CD4-positive, alpha-beta memory T cell (primary cell): ENCODE results near the gene OOSP3. TPM values are rescaled to one million over a fixed set of nuclear protein-coding genes. Genes with fewer than 3 reads are reported as not detected.

Source experiments
- CTCF ChIA-PET: fragments of 350-600 bp; sonication (Branson Sonifier 250); formaldehyde crosslinking; loops from one replicate; lab custom pipeline; 2021; ENCODE audit warnings: inconsistent platforms; ENCODE audit not compliant: partially characterized antibody; lab: Charles Lee
- POLR2A ChIA-PET: fragments of 350-600 bp; sonication (Branson Sonifier 250); formaldehyde crosslinking; loops from one replicate; lab custom pipeline; 2021; ENCODE audit not compliant: partially characterized antibody; lab: Charles Lee
- DNase-seq, 5 donors: peaks; one replicate each; pipeline versions ENCODE4 v3.0.0 to v3.0.0-alpha.2; 2020 to 2022; ENCODE audit warnings: mixed read lengths in 1 of 5
- H3K27ac ChIP-seq: one replicate; pipeline ENCODE4 v1.7.0; 2013; ENCODE audit warnings: low read depth, low read length
- H3K27me3 ChIP-seq: 2 replicates; pipeline ENCODE4 v1.7.0; 2013; ENCODE audit warnings: mild to moderate bottlenecking, low read length, moderate library complexity; ENCODE audit not compliant: insufficient read depth
- H3K36me3 ChIP-seq: 2 replicates; pipeline ENCODE4 v1.7.0; 2013; ENCODE audit warnings: mild to moderate bottlenecking, low read length, moderate library complexity; ENCODE audit not compliant: insufficient read depth
- H3K4me1 ChIP-seq: 2 replicates; pipeline ENCODE4 v1.7.0; 2013; ENCODE audit warnings: mild to moderate bottlenecking, low read length, moderate library complexity; ENCODE audit not compliant: insufficient read depth
- H3K4me3 ChIP-seq, 2 donors: one replicate each; pipeline ENCODE4 v1.7.0; 2013; ENCODE audit warnings: low read length in 2 of 2, mild to moderate bottlenecking in 1 of 2
- H3K9me3 ChIP-seq, 2 donors: one replicate each; pipeline ENCODE4 v1.7.0; 2013; ENCODE audit warnings: low read length in 2 of 2, control low read depth in 1 of 2; ENCODE audit not compliant: control insufficient read depth in 1 of 2
- H3K27ac Mint-ChIP-seq, 7 donors: one replicate each; pipeline ENCODE4 v1.8.0; 2020 to 2021; ENCODE audit warnings: mixed read lengths in 7 of 7, mild to moderate bottlenecking in 6 of 7, inconsistent platforms in 3 of 7, moderate library complexity in 3 of 7
- H3K27me3 Mint-ChIP-seq, 2 donors: one replicate each; pipeline ENCODE4 v1.8.0; 2020 to 2021; ENCODE audit warnings: mixed read lengths in 2 of 2
- H3K36me3 Mint-ChIP-seq, 2 donors: one replicate each; pipeline ENCODE4 v1.8.0; 2020 to 2021; ENCODE audit warnings: mixed read lengths in 2 of 2, inconsistent platforms in 1 of 2, mild to moderate bottlenecking in 1 of 2
- H3K4me1 Mint-ChIP-seq, 4 donors: one replicate each; pipeline ENCODE4 v1.8.0; 2020 to 2021; ENCODE audit warnings: mixed read lengths in 4 of 4, mild to moderate bottlenecking in 1 of 4
- H3K4me3 Mint-ChIP-seq, 8 donors: one replicate each; pipeline ENCODE4 v1.8.0; 2020 to 2021; ENCODE audit warnings: mixed read lengths in 8 of 8, mild to moderate bottlenecking in 7 of 8, moderate library complexity in 6 of 8, inconsistent platforms in 3 of 8
- H3K9me3 Mint-ChIP-seq, 8 donors: one replicate each; pipeline ENCODE4 v1.8.0; 2020 to 2021; ENCODE audit warnings: mixed read lengths in 8 of 8, mild to moderate bottlenecking in 5 of 8, inconsistent platforms in 3 of 8, moderate library complexity in 1 of 8
- intact Hi-C: fragments of 100-400 bp; cut with micrococcal nuclease; formaldehyde crosslinking; loops from one replicate; pipeline ENCODE4 v1.15.1; 2023
- polyA plus RNA-seq, 2 donors: library from polyadenylated mRNA; unstranded; fragments of 300-500 nt; fragmentation: Illumina TruSeq; gene quantifications; one replicate each; pipeline ENCODE4 v1.2.3, GENCODE V29; 2021
- total RNA-seq, 2 experiments: library from RNA; stranded (reverse); gene quantifications; one replicate each; pipeline ENCODE4 v1.2.3, GENCODE V29; 2021

The OOSP3 gene, protein sequence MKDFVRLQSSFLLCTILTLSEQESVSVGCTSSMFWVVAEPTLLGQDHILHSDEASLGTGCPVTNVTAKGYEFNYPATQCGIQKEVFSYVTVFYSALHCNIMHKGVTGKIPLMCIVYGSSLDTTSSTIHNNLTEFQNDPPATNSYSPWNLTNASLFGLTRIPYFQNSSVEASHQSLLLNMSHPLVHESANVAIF
- total RNA-seq (not detected), polyA plus RNA-seq (not detected)

DNA sequence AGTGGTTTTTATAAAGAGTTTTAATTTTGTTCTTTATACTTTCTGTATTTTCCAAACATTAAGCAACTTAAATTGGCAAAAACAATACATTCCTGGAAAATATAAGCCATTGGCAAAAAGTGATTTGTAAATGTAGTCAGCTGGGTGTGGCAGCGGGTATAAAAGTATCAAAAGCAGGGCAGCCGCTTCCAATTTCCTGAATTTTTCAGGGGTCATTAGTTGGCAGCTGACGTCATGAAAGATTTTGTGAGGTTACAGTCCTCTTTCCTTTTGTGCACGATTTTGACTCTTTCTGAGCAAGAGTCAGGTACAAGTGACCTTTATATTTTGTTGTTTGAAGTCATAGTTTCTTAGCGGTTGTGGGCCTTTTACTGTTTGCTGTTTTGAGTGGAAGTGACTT is at the start of gene OOSP3:
Gene OOSP3 (plus strand): TSS at position 208 of the 400 bp plus-strand sequence. CDS start 27 bp downstream, at position 235.
- no peaks in the 10 kb centered on the region for H3K36me3 Mint-ChIP-seq
- H3K9me3 ChIP-seq, result no peaks in the 10 kb centered on the region
- H3K27ac ChIP-seq, result no peak within 1 kb of the TSS
- H3K4me1 Mint-ChIP-seq, result no peaks in the 10 kb centered on the region
- intact Hi-C loops, result no loop called here
- ChIA-PET CTCF (no interaction called here), POLR2A (no interaction called here)
- no peak within 1 kb of the TSS for H3K4me3 ChIP-seq
- DNase-seq, result no peak
- H3K4me1 ChIP-seq, result no peaks in the 10 kb centered on the region
- H3K9me3 Mint-ChIP-seq, result peaks cover 0 to 2% (median 0%) of the 10 kb centered on the region in 8 donors
- H3K4me3 Mint-ChIP-seq, result no peak within 1 kb of the TSS
- H3K36me3 ChIP-seq, result no peaks in the 10 kb centered on the region
- H3K27ac Mint-ChIP-seq, result no peak within 1 kb of the TSS
- peaks cover 5 to 12% of the 10 kb centered on the region in 2 donors for H3K27me3 Mint-ChIP-seq
- H3K27me3 ChIP-seq, result no peaks in the 10 kb centered on the region

DNA sequence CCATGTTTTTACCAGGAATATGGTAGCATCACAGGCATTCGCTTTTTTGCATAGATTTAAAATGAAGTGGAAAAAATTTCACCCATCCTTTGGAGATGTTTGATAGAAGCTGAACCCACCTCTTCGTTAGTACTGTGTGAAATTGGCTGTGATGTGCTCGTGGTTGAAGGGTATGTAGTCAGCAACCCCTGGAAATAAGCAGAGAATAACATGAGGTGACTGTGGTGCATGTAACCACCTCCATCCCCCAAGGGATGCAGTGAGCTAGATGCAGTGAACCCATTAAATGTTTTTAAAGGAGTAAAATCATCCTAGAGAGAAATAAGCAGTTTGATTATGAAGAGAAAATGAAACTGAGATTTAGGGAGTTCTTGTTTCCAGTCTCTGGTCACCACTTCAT is 49.2 kb upstream of the OOSP3 start:
- H3K27me3 Mint-ChIP-seq, result peaks cover 0 to 5% of the 10 kb centered on the region in 2 donors
- H3K9me3 Mint-ChIP-seq, result no peaks in the 10 kb centered on the region
- Histone ChIP-seq H3K36me3 (no peaks in the 10 kb centered on the region), H3K9me3 (no peaks in the 10 kb centered on the region), H3K4me1 (no peaks in the 10 kb centered on the region), H3K27ac (no peak overlapping the region), H3K4me3 (no peak overlapping the region), H3K27me3 (no peaks in the 10 kb centered on the region)
- H3K36me3 Mint-ChIP-seq, result no peaks in the 10 kb centered on the region
- POLR2A ChIA-PET, result no interaction called here
- no peak overlapping the region for H3K4me3 Mint-ChIP-seq
- CTCF ChIA-PET, result no interaction called here
- peaks cover 0 to 1% (median 0%) of the 10 kb centered on the region in 4 donors for H3K4me1 Mint-ChIP-seq
- H3K27ac Mint-ChIP-seq, result peak overlapping the region in 1 of 7 donors; percentile 63
- DNase-seq, result no peak
- intact Hi-C loops, result no loop called here

DNA sequence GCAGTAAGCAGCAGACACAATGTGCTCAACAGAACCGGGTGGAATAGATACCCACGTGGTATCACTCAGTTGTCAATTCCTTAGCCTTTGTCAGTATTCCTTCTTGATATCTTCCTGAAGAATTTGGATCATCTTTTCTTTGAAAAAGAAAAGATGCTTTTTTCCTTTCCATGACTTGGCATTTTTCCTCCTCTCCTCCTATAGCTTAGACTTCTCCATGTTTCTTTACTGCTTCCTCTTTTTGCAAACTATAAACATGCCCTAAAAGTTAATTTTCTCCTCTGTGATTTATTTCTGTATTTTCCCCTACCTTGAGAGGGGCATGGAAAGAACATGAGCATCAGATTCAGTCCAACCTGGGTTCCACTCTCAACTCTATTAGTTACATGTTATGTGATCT is 45.0 kb upstream of the OOSP3 start:
- Histone ChIP-seq H3K27ac (no peak overlapping the region), H3K27me3 (no peaks in the 10 kb centered on the region), H3K9me3 (no peaks in the 10 kb centered on the region), H3K4me3 (no peak overlapping the region), H3K4me1 (no peaks in the 10 kb centered on the region), H3K36me3 (no peaks in the 10 kb centered on the region)
- Mint-ChIP-seq H3K9me3 (no peaks in the 10 kb centered on the region), H3K4me1 (peaks cover 0 to 1% (median 0%) of the 10 kb centered on the region in 4 donors), H3K36me3 (no peaks in the 10 kb centered on the region), H3K27me3 (peaks cover 0 to 7% of the 10 kb centered on the region in 2 donors), H3K27ac (no peak overlapping the region), H3K4me3 (no peak overlapping the region)
- ChIA-PET POLR2A (no interaction called here), CTCF (no interaction called here)
- intact Hi-C loops, result no loop called here
- no peak for DNase-seq

DNA sequence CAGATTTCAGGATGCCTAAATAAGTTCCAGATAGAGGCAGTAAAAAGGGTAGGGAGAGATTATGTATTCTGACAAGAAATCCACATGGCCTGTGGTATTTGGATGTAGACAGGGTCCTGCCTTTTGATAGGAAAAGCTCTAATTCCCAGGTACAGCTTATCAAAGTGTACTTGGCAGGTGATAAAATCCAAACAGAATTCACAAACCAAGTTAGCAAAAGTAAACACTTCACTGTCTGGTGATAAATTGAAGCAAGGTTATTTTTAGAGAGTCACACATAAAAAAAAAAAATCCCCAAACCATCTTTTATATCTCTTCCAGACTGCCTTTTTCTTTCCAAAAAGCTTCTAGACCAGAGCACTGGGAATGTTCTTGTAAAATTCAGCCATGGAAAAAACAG is 39.0 kb upstream of the OOSP3 start:
- H3K4me1 Mint-ChIP-seq, result no peaks in the 10 kb centered on the region
- intact Hi-C loops, result no loop called here
- no peaks in the 10 kb centered on the region for H3K36me3 ChIP-seq
- H3K4me1 ChIP-seq, result no peaks in the 10 kb centered on the region
- ChIA-PET CTCF (interaction anchor here (0.7 kb wide), 1 partner anchor 38 kb away, joined by 4 read pairs; no protein-coding TSS in a partner anchor), POLR2A (no interaction called here)
- no peaks in the 10 kb centered on the region for H3K36me3 Mint-ChIP-seq
- H3K27ac Mint-ChIP-seq, result no peak overlapping the region
- H3K27me3 Mint-ChIP-seq, result peaks cover 2% of the 10 kb centered on the region in 2 donors
- H3K4me3 ChIP-seq, result no peak overlapping the region
- no peak for DNase-seq
- H3K27me3 ChIP-seq, result no peaks in the 10 kb centered on the region
- H3K9me3 ChIP-seq, result no peaks in the 10 kb centered on the region
- H3K9me3 Mint-ChIP-seq, result peaks cover 0 to 2% (median 0%) of the 10 kb centered on the region in 8 donors
- no peak overlapping the region for H3K4me3 Mint-ChIP-seq
- no peak overlapping the region for H3K27ac ChIP-seq

DNA sequence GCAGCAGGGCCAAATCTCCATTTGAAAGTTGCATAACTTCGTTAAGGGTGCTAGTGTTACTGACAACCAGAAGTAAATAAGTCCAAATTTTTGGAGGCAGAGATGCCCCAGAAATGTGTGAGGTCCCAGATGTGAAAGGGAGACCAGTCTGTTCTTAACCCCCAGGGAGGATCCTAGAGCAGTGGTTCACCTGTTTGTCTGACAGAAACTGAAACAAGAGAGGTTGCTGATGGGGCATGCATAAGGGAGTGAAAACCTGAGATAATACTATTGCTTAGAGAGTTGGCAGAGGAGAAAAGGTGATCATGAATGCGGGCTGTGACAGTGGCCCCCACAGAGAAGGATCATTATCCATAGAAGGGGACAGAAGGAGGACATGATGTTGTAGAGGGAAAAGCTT is 37.1 kb upstream of the OOSP3 start:
- DNase-seq, result no peak
- H3K4me3 ChIP-seq, result no peak overlapping the region
- ChIA-PET POLR2A (no interaction called here), CTCF (no interaction called here)
- Mint-ChIP-seq H3K27me3 (peaks cover 2 to 3% of the 10 kb centered on the region in 2 donors), H3K27ac (no peak overlapping the region), H3K36me3 (no peaks in the 10 kb centered on the region), H3K4me3 (no peak overlapping the region), H3K9me3 (peaks cover 0 to 2% (median 0%) of the 10 kb centered on the region in 8 donors), H3K4me1 (no peaks in the 10 kb centered on the region)
- no peaks in the 10 kb centered on the region for H3K36me3 ChIP-seq
- no peaks in the 10 kb centered on the region for H3K27me3 ChIP-seq
- intact Hi-C loops, result no loop called here
- H3K9me3 ChIP-seq, result no peaks in the 10 kb centered on the region
- H3K27ac ChIP-seq, result no peak overlapping the region
- no peaks in the 10 kb centered on the region for H3K4me1 ChIP-seq

DNA sequence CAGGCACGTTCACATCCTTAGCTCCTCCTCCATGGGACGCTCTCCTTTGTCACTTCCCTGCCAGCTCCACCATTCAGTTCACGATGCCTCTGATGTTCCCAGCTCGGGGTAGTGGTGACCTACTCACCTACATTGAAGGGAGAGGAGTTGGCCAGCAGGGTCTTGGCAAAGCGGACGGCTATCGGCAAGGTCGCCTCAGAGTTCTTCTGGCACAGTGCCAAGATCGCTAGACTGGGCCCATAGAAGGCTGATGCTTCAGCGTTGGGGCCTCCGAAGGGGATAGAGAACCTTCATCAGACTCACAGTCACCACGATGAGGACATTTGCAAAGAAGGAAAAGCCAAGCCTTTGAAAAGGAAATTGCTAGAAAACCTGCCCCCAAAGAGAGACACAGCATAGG is 36.3 kb upstream of the OOSP3 start:
- POLR2A ChIA-PET, result no interaction called here
- CTCF ChIA-PET, result no interaction called here
- H3K9me3 Mint-ChIP-seq, result peaks cover 0 to 2% (median 0%) of the 10 kb centered on the region in 8 donors

DNA sequence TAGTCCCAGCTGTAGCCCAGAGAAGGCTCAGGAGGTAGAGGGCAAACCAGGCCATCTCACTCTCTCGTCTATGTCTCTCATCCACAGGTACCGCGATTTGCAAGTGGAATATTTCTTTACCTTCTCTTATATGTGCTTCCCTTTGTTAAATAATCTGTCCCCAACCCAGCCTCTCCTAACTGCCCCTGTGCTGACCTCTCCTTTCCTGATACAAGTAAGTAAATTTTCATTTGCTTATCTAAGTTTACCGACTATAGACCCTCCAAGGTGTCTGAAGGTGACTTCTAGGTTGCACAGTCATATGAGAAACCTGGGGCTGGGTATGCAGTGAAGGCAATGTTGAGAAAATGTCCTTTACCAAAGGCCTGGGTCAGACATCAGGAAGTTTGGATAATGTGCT is 33.2 kb upstream of the OOSP3 start, which contains the start of gene CBLIF:
Gene CBLIF (minus strand): TSS at position 101 of the 400 bp plus-strand sequence. CDS start 46 bp downstream, at position 55.
- Histone ChIP-seq H3K9me3 (no peaks in the 10 kb centered on the region), H3K36me3 (no peaks in the 10 kb centered on the region), H3K4me3 (no peak within 1 kb of the TSS), H3K27me3 (no peaks in the 10 kb centered on the region), H3K27ac (no peak within 1 kb of the TSS), H3K4me1 (no peaks in the 10 kb centered on the region)
- H3K4me3 Mint-ChIP-seq, result no peak within 1 kb of the TSS
- peaks cover 0 to 3% of the 10 kb centered on the region in 2 donors for H3K27me3 Mint-ChIP-seq
- no peak for DNase-seq
- H3K9me3 Mint-ChIP-seq, result no peaks in the 10 kb centered on the region
- POLR2A ChIA-PET, result no interaction called here
- CTCF ChIA-PET, result no interaction called here
- no peaks in the 10 kb centered on the region for H3K36me3 Mint-ChIP-seq
- no peak within 1 kb of the TSS for H3K27ac Mint-ChIP-seq
- intact Hi-C loops, result no loop called here
- H3K4me1 Mint-ChIP-seq, result no peaks in the 10 kb centered on the region

More for the DNA sequence above, 36.3 kb upstream of the OOSP3 start:
- Histone ChIP-seq H3K27me3 (no peaks in the 10 kb centered on the region), H3K4me3 (no peak overlapping the region), H3K36me3 (no peaks in the 10 kb centered on the region), H3K9me3 (no peaks in the 10 kb centered on the region), H3K27ac (no peak overlapping the region), H3K4me1 (no peaks in the 10 kb centered on the region)
- no peak for DNase-seq
- no peaks in the 10 kb centered on the region for H3K4me1 Mint-ChIP-seq
- H3K36me3 Mint-ChIP-seq, result no peaks in the 10 kb centered on the region
- no peak overlapping the region for H3K4me3 Mint-ChIP-seq
- H3K27ac Mint-ChIP-seq, result no peak overlapping the region
- intact Hi-C loops, result no loop called here
- peaks cover 2 to 3% of the 10 kb centered on the region in 2 donors for H3K27me3 Mint-ChIP-seq
